GM23338 (cell line): Measurements from ENCODE around the gene TTYH1. TPM values are rescaled to one million over a fixed set of nuclear protein-coding genes. Genes with fewer than 3 reads are reported as not detected.

Source experiments
- ATAC-seq: fragments of 200-7000 bp; cut with Tn5 transposase; 3 replicates; pipeline ENCODE4 v1.9.1; 2020
- DNase-seq: peaks from one replicate; pipeline ENCODE4 v3.0.0-alpha.2; 2015; ENCODE audit warnings: low spot score
- H2AFZ ChIP-seq: fragments of 200-600 bp; sonication (generic); 2 replicates; pipeline ENCODE4 v1.8.0; 2016; ENCODE audit warnings: antibody characterized with exemption, mild to moderate bottlenecking, moderate library complexity
- H3F3A ChIP-seq: fragments of 200-600 bp; sonication (generic); replicated peaks from 2 replicates; pipeline ENCODE4 v1.8.0; 2017; ENCODE audit warnings: antibody characterized with exemption, mixed run types, low read depth
- H3K27ac ChIP-seq: fragments of 200-600 bp; sonication (generic); 2 replicates; pipeline ENCODE4 v1.6.1; 2016; ENCODE audit warnings: low read depth
- H3K27me3 ChIP-seq: fragments of 200-600 bp; sonication (generic); 2 replicates; pipeline ENCODE4 v1.8.0; 2016; ENCODE audit warnings: mild to moderate bottlenecking, mixed run types, moderate library complexity; ENCODE audit not compliant: insufficient read depth
- H3K36me3 ChIP-seq: fragments of 200-600 bp; sonication (generic); 2 replicates; pipeline ENCODE4 v1.8.0; 2016; ENCODE audit warnings: mild to moderate bottlenecking; ENCODE audit not compliant: insufficient read depth
- H3K4me1 ChIP-seq: fragments of 200-600 bp; sonication (generic); 2 replicates; pipeline ENCODE4 v1.8.0; 2016; ENCODE audit warnings: mild to moderate bottlenecking, moderate library complexity; ENCODE audit not compliant: insufficient read depth
- H3K4me2 ChIP-seq: fragments of 200-600 bp; sonication (generic); 2 replicates; pipeline ENCODE4 v1.7.1; 2017; ENCODE audit warnings: mixed run types
- H3K4me3 ChIP-seq: fragments of 200-600 bp; sonication (generic); 2 replicates; pipeline ENCODE4 v1.6.1; 2016; ENCODE audit warnings: mixed run types
- H3K79me2 ChIP-seq: fragments of 200-600 bp; sonication (generic); replicated peaks from 2 replicates; pipeline ENCODE4 v1.8.0; 2017; ENCODE audit warnings: mild to moderate bottlenecking; ENCODE audit not compliant: insufficient read depth
- H3K9me2 ChIP-seq: fragments of 200-600 bp; sonication (generic); 2 replicates; pipeline ENCODE4 v1.8.0; 2017; ENCODE audit not compliant: insufficient read depth
- H4K20me1 ChIP-seq: fragments of 200-600 bp; sonication (generic); replicated peaks from 2 replicates; pipeline ENCODE4 v1.8.0; 2017; ENCODE audit warnings: mild to moderate bottlenecking; ENCODE audit not compliant: insufficient read depth
- H3K27ac Mint-ChIP-seq: 2 replicates; pipeline ENCODE4 v1.8.0; 2020; ENCODE audit warnings: inconsistent platforms, mild to moderate bottlenecking, moderate library complexity, mixed read lengths
- H3K27me3 Mint-ChIP-seq: 3 replicates; pipeline ENCODE4 v1.8.0; 2022; ENCODE audit warnings: low read depth, mild to moderate bottlenecking, moderate library complexity, mixed read lengths, inconsistent platforms; ENCODE audit not compliant: insufficient read depth, poor library complexity
- H3K36me3 Mint-ChIP-seq: 3 replicates; pipeline ENCODE4 v1.8.0; 2021; ENCODE audit warnings: low read depth, mild to moderate bottlenecking, inconsistent platforms, moderate library complexity, mixed read lengths
- H3K4me1 Mint-ChIP-seq: 3 replicates; pipeline ENCODE4 v1.8.0; 2020; ENCODE audit warnings: mild to moderate bottlenecking, inconsistent platforms, mixed read lengths
- H3K4me3 Mint-ChIP-seq: 3 replicates; pipeline ENCODE4 v1.8.0; 2021; ENCODE audit warnings: moderate library complexity, mild to moderate bottlenecking, inconsistent platforms, mixed read lengths
- H3K9me3 Mint-ChIP-seq: 3 replicates; pipeline ENCODE4 v1.8.0; 2020; ENCODE audit warnings: moderate library complexity, mild to moderate bottlenecking, inconsistent platforms, mixed read lengths
- CREB1 ChIP-seq: fragments of 250-450 bp; sonication (Bioruptor Pico); IDR thresholded peaks from 2 replicates; pipeline ENCODE4 v1.5.0; 2020; ENCODE audit warnings: low read depth, mild to moderate bottlenecking, moderate library complexity
- CTCF ChIP-seq, 2 experiments: fragments of 200-600 bp in 1 of 2; sonication (generic) in 1 of 2; conservative IDR thresholded peaks; 2 replicates each; pipeline versions ENCODE4 v1.5.1 to v1.6.1; 2016 to 2017; ENCODE audit warnings: antibody characterized with exemption in 2 of 2, low read depth in 2 of 2, mild to moderate bottlenecking in 2 of 2, moderate library complexity in 1 of 2
- ETS1 ChIP-seq: IDR thresholded peaks from 2 replicates; pipeline ENCODE4 v1.6.1; 2016; ENCODE audit warnings: antibody characterized with exemption
- EZH2 ChIP-seq: fragments of 200-600 bp; sonication (generic); IDR thresholded peaks from one replicate; pipeline ENCODE4 v1.8.0; 2017; ENCODE audit warnings: antibody characterized with exemption, mild to moderate bottlenecking, low read depth; ENCODE audit not compliant: unreplicated experiment
- EZH2phosphoT487 ChIP-seq: fragments of 200-600 bp; sonication (generic); IDR thresholded peaks from one replicate; pipeline ENCODE4 v1.8.1; 2018; ENCODE audit warnings: antibody characterized with exemption; ENCODE audit not compliant: unreplicated experiment
- JUNB ChIP-seq: IDR thresholded peaks from one replicate; pipeline ENCODE4 v1.6.1; 2016; ENCODE audit warnings: antibody characterized with exemption; ENCODE audit not compliant: unreplicated experiment
- NANOG ChIP-seq: IDR thresholded peaks from 2 replicates; pipeline ENCODE4 v1.6.1; 2016; ENCODE audit warnings: antibody characterized with exemption, borderline replicate concordance
- POLR2AphosphoS5 ChIP-seq: IDR thresholded peaks from 2 replicates; pipeline ENCODE4 v1.6.1; 2016; ENCODE audit warnings: antibody characterized with exemption, low read depth
- REST ChIP-seq: IDR thresholded peaks from one replicate; pipeline ENCODE4 v1.6.1; 2018; ENCODE audit warnings: antibody characterized with exemption; ENCODE audit not compliant: unreplicated experiment
- STAT1 ChIP-seq: IDR thresholded peaks from one replicate; pipeline ENCODE4 v1.6.1; 2016; ENCODE audit warnings: antibody characterized with exemption; ENCODE audit not compliant: unreplicated experiment
- ZNF114 ChIP-seq: fragments of 250-450 bp; sonication (Bioruptor Pico); IDR thresholded peaks from 2 replicates; pipeline ENCODE4 v1.5.0; 2020; ENCODE audit warnings: mild to moderate bottlenecking, moderate library complexity
- ZNF331 ChIP-seq: fragments of 250-450 bp; sonication (Bioruptor Pico); IDR thresholded peaks from 2 replicates; pipeline ENCODE4 v1.5.0; 2020; ENCODE audit warnings: low read depth, mild to moderate bottlenecking, moderate library complexity
- ZNF462 ChIP-seq: fragments of 250-450 bp; sonication (Bioruptor Pico); IDR thresholded peaks from 2 replicates; pipeline ENCODE4 v1.5.0; 2020; ENCODE audit warnings: mild to moderate bottlenecking, moderate library complexity
- polyA plus RNA-seq: library from polyadenylated mRNA; unstranded; fragments of >200 nt; fragmentation: Nextera tagmentation; extraction: Ambion mirVana; gene quantifications from 2 replicates; pipeline ENCODE4 v1.2.1, GENCODE V29; 2016
- total RNA-seq: library from RNA; depleted of rRNA; stranded (reverse); fragments of >200 nt; shearing (Covaris generic); gene quantifications from 2 replicates; pipeline ENCODE4 v1.2.3, GENCODE V29; 2014

Gene TTYH1
- total and polyA plus RNA-seq, 2 experiments from 2014 or later, result 18.2 to 40.8 TPM

- H3K4me3 Mint-ChIP-seq, result peak overlapping the region; percentile 81
- peak overlapping the region; percentile 78 for H3K4me2 ChIP-seq
- H3K4me3 ChIP-seq, result peak overlapping the region; percentile 58
- peaks cover 30% of the 10 kb centered on the region for H3K27me3 Mint-ChIP-seq
- H3K36me3 Mint-ChIP-seq, result peaks cover 21% of the 10 kb centered on the region
- H3F3A ChIP-seq, result peaks cover 9% of the 10 kb centered on the region; the same call in 1 of the 2 replicates
- peaks cover 15% of the 10 kb centered on the region; the same call in 2 of the 3 replicates for H3K4me1 Mint-ChIP-seq
- H3K27me3 ChIP-seq, result peaks cover 16% of the 10 kb centered on the region
- peak overlapping the region; percentile 99 for H3K27ac Mint-ChIP-seq
- H4K20me1 ChIP-seq, result no peaks in the 10 kb centered on the region; the same call in 1 of the 2 replicates
- ATAC-seq (peak; percentile 43), DNase-seq (peak; percentile 100)
- H3K79me2 ChIP-seq, result no peaks in the 10 kb centered on the region; the same call in 1 of the 2 replicates
- H3K4me1 ChIP-seq, result peaks cover 3% of the 10 kb centered on the region; the same call in 1 of the 2 replicates
- TF ChIP-seq NANOG, result no peak
- TF ChIP-seq EZH2, result no peak
- no peak for TF ChIP-seq ETS1
- no peak for TF ChIP-seq POLR2AphosphoS5
- TF ChIP-seq ZNF462 (CRISPR knock-in tag), result no peak
- TF ChIP-seq JUNB, result no peak
- TF ChIP-seq CREB1 (CRISPR knock-in tag), result no peak
- no peak for TF ChIP-seq REST
- TF ChIP-seq EZH2phosphoT487, result no peak
- no peak for TF ChIP-seq STAT1
- no peak for TF ChIP-seq CTCF (conservative IDR thresholded peaks at IDR 0.05; ENCODE audit: low read depth in 2 of 2)
- TF ChIP-seq ZNF331 (CRISPR knock-in tag), result no peak
- TF ChIP-seq ZNF114 (CRISPR knock-in tag), result no peak
- H3K36me3 ChIP-seq, result no peaks in the 10 kb centered on the region
- H3K9me2 ChIP-seq, result no peaks in the 10 kb centered on the region
- H3K27ac ChIP-seq, result peak overlapping the region; percentile 96
- H3K9me3 Mint-ChIP-seq, result peaks cover 5% of the 10 kb centered on the region; the same call in 1 of the 3 replicates
- no peak overlapping the region for H2AFZ ChIP-seq
These were observed 48.9 kb downstream of the TTYH1 start for GRCh38 chr19:54464044-54464629.
